Inferior parietal cortex (tissue), 1 donor: ENCODE measurements around the gene CACNA1D.

Source experiments
- DNase-seq: peaks from one replicate; pipeline ENCODE4 v3.0.0-alpha.2; 2016; ENCODE audit errors: extremely low spot score

Gene CACNA1D

DNA sequence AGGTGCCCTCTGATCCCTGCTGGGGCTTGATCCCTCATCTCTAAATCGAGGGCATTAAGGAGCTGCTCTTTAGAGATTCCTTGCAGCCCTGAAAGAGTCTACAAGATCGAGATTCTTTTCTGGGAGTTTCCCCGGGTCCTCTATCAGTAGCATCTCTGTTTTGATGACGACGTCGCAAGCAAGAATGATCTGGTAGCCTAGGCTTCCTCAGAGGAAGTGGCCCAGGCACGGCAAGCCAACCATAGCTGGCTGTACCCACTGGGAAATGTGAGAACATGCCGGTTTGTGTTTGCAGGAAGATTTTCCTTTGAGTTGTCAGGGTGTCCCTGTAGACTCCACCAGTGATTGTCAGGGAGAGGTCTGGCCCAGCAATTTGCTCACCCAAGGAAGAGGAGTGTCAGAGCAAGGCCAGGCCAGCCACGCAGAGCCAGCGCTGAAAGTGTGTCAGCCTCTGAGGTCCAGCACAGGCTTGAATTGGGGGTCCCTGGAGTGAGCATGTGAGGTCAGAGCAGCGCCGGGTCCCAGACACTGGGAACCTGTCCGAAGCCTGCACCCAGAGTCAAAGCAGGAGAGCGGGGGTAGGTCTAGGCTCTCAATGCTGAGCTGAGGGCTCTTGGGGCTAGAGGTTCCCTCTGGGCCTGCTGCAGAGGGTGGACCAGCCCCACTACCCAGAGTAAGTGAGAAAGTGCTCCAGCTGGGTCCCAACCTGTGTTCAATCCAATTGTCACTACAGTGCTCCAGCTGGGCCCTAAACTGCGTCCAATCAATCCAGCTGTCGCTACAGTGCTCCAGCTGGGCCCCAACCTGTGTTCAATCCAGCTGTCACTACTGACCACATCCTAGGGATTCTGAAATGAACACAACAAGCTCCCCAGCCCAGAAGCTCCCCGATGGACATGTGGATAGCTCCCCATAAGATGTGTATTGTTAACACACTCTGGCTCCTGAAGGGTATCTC lies 256.1 kb downstream of the CACNA1D start:
- DNase-seq: no peak

DNA sequence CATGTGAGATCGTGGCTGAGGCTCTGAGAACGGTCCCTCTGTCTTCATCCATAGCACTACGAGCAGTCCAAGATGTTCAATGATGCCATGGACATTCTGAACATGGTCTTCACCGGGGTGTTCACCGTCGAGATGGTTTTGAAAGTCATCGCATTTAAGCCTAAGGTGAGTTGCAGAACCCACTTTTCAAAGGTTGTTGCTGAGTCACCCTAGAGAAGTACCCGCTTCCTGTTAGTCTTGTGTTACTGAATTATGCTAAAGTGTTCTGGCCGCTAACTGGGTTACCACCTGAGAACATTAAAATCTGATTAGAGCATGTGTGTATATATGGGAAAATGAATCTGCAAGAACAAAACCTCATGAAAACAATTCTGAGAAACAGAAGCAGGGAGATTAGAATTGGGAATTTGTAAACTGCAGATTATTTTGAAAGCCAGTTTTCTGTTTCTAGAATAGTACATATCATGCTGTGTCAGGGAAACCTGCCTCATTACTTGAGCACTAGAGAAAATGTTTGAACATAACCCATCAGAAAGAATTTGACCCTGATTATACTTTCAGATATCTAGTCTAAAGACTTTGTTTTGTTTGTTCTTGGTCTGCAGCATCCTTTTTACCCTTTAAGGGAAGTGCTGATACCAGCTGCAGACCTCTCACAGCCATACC lies 259.2 kb downstream of the CACNA1D start:
- DNase-seq: no peak

DNA sequence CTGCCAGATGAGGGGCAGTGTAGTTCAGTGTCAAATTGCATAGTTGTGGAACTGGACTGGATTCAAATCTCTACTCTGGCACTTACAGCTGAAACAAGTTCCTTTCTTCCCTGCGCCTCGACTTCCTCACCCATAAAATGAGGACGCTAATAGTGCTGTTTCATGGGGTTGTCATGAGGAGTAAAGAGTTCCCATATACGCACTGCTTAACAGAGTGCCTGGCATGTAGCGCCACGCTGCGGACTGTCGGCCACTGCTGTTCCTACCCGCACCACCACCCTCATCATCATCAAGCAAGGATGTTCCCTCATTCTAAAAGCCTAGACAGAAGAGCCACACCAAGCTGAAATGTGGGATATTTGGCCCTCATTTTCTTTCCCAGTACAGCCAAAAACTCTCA lies 259.9 kb downstream of the CACNA1D start:
- no peak for DNase-seq

DNA sequence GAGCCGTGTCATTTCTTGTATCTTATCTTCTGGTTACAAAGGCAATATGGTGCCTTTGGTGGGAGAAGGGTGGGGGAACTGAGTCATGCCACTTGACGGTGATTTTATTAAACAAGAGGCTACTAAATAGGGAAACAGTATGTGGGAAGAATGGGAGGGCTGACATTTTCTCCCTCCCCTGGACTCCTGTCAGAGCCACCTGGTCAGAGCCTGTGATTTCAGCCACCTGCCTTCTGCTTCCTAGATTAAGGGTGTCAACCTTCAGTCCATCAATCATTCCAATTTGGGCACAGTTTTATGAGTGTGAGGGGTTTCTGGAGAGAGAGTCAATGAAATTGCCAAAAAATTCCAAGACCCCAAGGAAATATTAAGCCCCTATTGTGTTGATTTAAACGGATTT lies 264.4 kb downstream of the CACNA1D start:
- no peak for DNase-seq

DNA sequence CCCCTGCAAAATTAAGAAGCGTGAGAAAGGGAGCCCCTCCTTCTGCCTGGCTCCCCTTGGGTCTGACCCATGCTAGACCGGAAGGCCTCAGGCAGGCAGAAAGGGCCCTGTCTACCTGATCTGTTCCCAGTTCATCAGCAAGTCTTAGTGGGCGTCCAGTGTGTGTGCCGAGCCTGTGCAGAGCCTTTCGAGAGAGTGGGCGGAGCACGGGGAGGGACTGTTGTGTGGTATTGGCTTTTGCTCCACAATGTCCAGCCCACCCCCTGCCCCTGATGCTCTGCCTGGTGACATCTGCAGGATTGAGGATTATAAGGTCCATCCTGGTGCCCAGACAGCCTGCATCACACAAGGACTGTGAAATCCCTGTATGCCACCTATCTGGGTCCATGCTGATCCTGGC lies 268.9 kb downstream of the CACNA1D start:
- DNase-seq: no peak

DNA sequence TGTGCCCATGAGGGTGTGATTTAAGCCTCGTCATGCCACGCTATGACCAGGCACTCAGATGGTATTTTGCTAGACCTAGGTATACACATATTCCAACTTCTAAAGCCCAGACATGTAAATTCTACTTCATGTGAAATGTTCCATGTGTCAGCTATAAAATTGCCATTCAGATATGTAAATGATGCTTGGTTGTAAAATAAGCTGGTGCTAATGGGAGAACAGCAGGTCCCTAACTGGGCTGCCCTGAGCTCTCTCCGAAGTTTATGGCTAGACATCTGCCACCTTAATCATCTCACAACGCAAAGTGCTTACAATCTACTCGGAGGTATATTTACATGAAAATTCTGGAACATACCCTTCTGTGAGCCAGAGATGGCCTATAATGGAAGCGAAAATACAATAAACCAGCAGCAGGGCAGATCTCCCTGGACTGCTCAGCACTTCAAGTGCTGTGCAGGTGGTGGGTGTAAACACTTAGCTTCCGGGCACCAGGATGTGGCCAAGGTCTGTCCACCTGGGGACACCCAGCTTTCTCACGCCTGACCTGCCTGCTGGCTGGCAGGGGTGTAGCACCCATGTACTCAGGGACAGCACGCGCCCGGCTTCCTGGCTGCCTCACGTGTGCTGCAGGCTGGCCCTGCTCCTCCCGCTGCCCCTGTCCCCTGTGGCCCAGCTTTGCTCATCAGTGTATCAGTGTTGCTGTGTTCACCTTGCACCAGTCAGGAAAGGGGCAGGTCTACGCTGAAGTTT lies 269.8 kb downstream of the CACNA1D start:
- DNase-seq: no peak

DNA sequence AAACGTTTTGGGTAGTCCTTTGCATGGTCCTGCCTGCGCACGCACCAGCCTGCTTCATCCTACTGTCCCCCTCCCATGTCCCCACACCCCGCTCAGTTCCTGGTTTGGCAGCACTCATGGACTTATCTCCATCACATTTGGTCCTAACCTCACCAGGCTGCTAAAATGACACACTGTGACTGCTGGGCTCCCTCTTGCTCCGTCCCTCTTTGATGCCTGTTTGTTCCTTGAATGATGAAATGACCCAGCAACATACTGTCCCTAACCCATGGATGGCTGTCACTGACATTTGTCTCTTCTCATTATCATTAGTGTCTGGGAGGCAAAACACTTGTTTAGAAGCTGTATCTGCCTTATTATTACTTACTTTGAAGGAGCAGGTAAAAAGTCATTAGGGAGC lies 271.3 kb downstream of the CACNA1D start:
- DNase-seq: no peak

DNA sequence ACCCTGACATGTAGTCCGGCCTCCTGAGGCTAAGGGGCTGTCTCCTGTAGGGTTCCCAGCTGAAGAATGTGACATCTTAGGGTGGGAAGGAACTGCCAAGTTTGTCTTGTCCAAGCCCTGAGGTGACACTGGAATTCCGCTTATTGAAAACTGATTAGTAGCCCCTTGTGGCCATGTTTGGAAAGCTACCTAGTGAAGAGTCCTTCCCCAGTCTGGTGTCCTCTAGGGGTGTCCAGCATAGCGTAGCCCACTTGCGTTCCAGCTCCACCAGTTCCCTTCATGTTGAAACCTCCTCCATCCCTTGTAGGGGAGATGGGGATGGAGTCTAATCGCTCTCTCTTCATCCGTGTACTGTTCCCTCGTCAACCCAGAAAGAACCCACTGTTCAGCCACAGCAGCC lies 272.3 kb downstream of the CACNA1D start:
- no peak for DNase-seq

DNA sequence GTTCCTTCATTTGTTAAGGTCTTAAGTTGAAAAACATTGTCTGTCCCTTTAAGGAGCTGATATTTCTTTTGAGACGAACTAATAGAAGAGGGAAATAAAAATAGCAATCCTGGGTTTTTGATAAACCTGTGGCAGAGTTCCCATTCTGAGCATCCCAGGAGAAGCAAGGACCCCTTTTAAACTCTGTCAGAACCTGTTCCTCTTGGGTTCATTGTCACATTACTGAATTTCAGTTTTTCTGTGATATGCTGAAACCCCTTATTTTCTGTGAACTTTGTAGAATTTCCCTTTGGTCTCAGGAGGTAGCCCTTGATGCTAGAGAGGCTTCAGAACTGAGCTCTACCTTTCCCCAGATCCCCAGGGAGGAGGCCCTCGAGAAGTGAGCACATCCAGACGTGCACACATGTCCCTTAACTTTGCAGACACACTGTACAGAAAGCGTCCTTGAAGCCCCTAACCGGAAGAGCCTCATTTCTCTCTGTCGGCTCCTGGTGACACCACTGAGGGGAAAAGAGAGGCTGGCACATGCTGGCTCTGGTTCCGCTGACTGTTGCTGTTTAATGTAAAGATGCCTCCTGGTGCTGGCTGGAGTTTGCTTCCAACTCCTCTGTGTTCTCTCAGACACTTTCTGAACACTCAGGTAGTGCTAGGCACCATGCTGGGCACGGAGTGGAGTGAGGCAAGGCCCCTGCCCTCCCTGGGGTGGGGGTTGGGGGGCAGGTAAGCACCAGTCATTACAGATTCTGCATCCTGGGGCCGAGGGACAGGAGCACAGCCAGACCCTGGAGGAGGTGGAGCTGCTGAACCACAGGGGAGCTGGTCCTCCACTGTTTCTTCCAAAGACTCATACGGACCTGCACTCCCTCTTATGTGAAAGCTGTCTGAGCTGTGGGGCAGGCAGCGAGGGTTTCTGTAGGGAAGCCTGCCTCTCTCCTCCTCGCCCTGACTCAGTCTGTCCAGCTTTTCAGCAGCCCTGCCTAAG lies 274.4 kb downstream of the CACNA1D start:
- DNase-seq: no peak

DNA sequence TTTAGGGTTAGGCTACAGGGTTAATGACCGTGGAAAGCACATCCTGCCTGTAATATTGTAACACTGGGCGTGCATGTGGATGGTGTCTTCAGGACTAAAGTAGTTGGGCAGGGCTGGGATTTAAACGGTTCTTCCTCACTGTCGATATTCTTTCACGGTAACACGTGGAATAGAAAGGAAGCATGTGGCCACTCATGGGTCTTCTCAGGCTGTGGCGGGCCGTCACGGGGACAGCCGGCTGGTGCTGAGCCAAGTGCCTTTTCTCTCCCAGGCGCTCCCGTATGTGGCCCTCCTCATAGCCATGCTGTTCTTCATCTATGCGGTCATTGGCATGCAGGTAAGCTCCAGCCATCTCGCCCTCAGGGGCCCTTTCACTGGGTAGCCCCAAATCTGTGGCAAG lies 278.2 kb downstream of the CACNA1D start:
- DNase-seq: no peak

DNA sequence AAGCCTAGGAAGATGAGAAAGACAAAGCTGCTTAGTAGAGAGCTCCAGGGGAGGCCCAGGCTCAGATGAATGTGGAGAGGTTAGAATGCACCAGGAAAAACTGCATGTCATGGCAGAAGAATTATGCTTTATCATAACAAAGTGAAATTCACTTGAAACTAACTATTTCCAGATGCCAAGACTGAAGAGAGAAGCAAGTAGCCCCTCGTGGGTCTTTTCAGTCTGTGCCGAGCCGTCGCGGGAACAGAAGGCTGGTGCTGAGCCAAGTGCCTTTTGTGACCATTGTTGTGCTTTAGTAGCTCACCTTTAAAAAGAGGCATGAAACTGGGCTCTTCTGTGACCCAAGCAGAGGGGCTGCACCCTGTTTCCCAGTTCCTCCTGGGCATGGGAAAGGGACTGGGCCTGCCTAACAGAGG lies 278.6 kb downstream of the CACNA1D start:
- DNase-seq: no peak

DNA sequence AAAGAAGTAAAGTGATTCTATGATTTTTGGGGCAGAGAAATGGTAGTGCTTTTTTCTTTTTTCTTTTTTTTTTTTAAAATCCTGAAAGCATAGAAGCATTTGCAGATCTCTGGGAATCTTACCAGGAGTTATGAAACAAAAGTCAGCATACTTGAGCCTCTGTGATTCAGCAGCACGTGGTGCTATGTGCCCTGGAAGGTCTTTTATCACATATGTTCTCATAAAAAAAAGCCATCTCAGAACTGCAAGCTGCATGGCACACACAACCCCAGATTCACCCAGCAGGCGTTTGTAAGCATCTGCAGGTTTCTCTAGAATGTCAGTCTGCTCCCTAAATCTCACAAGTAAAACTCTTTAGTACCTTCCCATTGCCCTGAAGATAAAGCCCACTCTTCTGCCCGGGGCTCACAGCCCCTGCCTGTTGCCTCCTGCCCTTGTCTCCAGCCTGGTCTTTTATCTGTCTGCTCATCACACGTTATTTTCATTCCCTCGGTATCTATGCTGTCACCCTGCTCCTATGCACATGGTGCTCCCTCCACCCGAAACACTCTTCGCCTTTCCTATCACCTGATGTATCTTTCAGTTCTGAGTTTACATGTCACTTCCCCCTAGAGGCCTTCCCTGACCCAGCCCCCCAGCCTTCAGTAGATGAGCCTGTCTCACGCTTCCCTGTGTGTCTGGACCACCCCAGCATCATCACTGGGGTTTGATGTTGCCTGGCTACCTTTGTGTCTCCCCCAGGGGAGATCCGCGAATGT lies 279.4 kb downstream of the CACNA1D start:
- DNase-seq: peak; percentile 63

DNA sequence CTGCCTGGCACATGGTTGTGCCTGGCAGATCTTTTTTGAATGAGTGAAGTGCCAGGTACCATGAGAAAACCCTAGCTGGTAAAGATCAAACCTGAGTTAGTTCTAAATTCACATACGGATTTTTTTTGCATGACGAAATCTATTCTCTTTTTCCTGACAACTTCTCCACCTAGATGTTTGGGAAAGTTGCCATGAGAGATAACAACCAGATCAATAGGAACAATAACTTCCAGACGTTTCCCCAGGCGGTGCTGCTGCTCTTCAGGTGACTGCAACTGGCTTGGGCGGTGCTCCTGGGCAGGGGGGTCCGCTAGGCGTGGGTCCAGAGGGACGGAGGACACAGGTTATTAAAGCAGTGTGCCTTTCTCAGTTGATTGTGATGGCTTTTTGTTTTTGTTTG lies 280.0 kb downstream of the CACNA1D start:
- DNase-seq: no peak

DNA sequence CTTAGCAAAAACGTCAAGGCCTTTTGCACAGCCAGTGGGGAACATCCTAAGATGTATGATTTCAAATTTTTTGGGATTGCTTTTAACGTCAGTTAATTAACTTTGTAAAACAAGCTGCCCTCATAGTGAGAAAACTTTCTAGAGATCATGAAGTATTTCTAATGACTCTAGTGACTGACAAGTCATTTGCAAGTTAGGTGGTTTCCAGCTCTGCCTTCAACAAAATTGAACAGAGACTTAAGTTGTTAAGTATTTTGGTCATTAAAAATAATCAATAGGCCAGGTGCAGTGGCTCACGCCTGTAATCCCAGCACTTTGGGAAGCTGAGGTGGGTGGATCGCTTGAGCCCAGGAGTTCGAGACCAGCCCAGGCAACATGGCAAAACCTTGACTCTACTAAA lies 280.6 kb downstream of the CACNA1D start:
- DNase-seq: no peak

DNA sequence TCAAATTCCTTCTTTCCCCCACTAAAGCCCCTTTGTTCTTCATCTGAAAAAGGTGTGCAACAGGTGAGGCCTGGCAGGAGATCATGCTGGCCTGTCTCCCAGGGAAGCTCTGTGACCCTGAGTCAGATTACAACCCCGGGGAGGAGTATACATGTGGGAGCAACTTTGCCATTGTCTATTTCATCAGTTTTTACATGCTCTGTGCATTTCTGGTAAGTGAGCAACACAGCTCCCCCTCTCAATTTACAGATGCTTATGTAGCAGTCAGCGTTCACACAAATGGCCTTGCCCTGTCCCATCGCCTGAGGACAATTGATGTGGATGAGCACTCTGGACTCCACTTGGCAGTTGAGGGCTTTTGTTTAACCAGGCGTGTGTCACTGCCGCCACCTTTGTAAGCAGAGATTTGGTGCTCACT lies 281.4 kb downstream of the CACNA1D start:
- no peak for DNase-seq

DNA sequence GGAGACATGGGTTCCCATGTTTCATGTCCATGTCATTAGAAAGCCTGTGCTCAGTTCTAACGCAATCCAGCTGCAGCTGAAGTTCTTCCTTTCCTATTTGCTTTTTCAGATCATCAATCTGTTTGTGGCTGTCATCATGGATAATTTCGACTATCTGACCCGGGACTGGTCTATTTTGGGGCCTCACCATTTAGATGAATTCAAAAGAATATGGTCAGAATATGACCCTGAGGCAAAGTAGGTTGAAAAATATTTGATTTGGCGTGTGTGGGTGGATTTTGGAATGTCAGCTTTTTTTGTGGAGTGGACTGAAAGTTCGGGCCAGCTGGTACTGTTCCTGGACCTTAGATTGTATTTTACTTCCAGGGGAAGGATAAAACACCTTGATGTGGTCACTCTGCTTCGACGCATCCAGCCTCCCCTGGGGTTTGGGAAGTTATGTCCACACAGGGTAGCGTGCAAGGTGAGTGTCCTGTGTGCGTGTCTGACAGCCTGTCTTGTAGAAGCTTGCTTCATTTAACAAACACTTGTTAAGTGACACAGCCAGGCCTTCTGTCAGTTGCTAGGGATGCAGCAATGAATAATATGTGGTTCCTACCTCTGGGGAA lies 282.2 kb downstream of the CACNA1D start:
- no peak for DNase-seq

DNA sequence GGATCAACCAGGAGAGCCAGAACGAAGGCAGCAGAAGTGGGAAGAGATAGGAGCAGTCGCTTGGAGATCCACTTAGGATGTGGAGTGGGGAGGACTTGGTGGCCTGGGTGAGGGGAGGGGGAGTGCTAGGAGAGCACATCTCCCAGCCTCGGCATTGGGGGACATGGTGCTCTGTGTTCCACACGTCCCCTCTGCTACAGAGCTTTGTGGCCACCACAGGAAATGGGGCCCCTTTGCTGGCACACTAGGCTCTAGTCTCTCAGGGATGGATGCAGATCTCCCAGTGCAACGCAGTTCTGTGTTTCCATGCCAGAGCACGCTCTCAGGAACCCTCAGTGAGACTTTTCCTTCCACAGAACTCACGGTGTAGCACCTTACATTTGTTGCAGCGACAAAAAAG lies 283.1 kb downstream of the CACNA1D start:
- DNase-seq: no peak

DNA sequence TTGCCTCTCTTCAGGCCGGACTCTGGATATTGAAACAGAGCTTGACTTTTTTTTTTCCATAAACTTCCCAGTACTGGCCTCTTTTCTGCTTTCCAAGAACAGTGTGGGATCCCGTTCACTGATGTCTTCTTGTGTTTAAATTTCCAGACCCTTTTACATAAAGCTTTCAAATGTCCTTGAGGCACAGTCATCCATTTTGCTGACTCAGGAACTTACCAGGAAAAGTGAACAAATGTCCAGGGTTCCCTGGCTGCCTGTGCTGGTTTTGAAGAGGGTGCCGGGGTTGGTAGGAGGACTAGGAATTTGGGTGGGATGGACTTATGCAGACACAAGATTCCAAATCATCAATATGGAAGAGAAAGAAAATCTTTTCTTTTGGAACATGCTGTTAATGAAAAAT lies 283.7 kb downstream of the CACNA1D start:
- no peak for DNase-seq

DNA sequence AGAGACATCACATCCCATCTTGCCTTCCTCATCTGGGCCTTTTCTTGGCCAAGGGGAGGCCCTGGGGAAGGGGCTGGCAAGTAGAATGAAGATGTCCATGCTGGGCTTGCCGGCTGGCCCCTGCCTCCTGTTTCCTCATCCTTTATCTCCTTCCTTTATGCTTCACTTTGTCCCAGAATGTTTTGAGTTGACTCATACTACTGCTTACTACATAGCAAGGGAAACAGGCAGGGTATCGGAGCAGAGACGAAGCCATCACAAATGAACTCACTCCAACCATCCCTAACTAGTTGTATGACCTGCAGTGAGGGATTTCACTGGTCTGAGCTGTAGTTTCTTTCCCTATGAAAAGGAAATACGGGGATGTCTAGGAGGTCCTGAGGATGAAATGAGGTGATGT lies 285.8 kb downstream of the CACNA1D start:
- DNase-seq: no peak

DNA sequence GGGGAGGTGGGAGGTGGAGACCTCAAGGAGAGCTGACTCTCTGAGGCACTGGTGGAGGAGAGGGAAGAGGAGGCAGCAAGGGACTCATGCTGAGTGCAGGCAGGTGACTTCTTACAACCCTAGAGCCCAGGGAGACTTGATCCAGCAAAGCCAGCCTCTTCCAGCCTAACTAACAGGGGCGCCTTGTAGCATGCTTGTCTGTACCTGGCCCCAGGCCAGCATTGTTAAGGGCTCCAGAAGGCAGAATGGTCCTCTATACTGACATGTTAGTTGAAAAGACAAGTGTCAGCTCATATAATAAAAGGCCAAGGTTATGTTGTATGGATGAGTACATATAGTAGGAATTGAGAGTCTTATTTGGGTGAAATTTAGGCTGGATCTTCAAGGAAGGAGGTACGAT lies 286.4 kb downstream of the CACNA1D start:
- DNase-seq: no peak
